HEK293 (cell line): ENCODE results near the gene HRH4.

Source experiments
- GFI1B ChIP-seq: fragments of 450-650 bp; formaldehyde crosslinking; IDR thresholded peaks from 2 replicates; pipeline ENCODE4 v1.5.1; 2016; ENCODE audit warnings: missing biosample characterization, missing genetic modification characterization
- PBX3 ChIP-seq: sonication (generic); formaldehyde crosslinking; IDR thresholded peaks from 2 replicates; pipeline ENCODE4 v1.8.1; 2022; ENCODE audit warnings: mild to moderate bottlenecking, moderate library complexity, missing genetic modification reagents
- YY1 ChIP-seq: fragments of 450-650 bp; formaldehyde crosslinking; IDR thresholded peaks from 2 replicates; pipeline ENCODE4 v1.5.1; 2018; ENCODE audit warnings: missing biosample characterization, missing genetic modification characterization
- ZBTB1 ChIP-seq: fragments of 450-650 bp; formaldehyde crosslinking; IDR thresholded peaks from 2 replicates; pipeline ENCODE4 v1.5.1; 2016; ENCODE audit warnings: missing biosample characterization, missing genetic modification characterization
- ZNF112 ChIP-seq: fragments of 450-650 bp; formaldehyde crosslinking; IDR thresholded peaks from 2 replicates; pipeline ENCODE4 v1.5.0; 2017; ENCODE audit warnings: missing biosample characterization, missing genetic modification characterization
- ZNF155 ChIP-seq: fragments of 450-650 bp; formaldehyde crosslinking; IDR thresholded peaks from 2 replicates; pipeline ENCODE4 v1.5.1; 2016; ENCODE audit warnings: missing biosample characterization, missing genetic modification characterization
- ZNF184 ChIP-seq: fragments of 450-650 bp; IDR thresholded peaks from 2 replicates; pipeline ENCODE4 v1.5.1; 2018; ENCODE audit warnings: missing biosample characterization, mild to moderate bottlenecking, missing genetic modification characterization
- ZNF311 ChIP-seq: fragments of 450-650 bp; formaldehyde crosslinking; IDR thresholded peaks from 2 replicates; pipeline ENCODE4 v1.5.1; 2017; ENCODE audit warnings: missing biosample characterization, missing genetic modification characterization, borderline replicate concordance
- ZNF366 ChIP-seq: fragments of 450-650 bp; formaldehyde crosslinking; conservative IDR thresholded peaks from 2 replicates; pipeline ENCODE4 v1.5.1; 2016; ENCODE audit warnings: missing biosample characterization, missing genetic modification characterization
- ZNF785 ChIP-seq: fragments of 450-650 bp; formaldehyde crosslinking; IDR thresholded peaks from 2 replicates; pipeline ENCODE4 v1.5.1; 2016; ENCODE audit warnings: missing biosample characterization, missing genetic modification characterization
- TF ChIP-seq, protein P1 (sequence below): fragments of 450-650 bp; formaldehyde crosslinking; IDR thresholded peaks from 2 replicates; pipeline ENCODE4 v1.5.1; 2016; ENCODE audit warnings: missing biosample characterization, missing genetic modification characterization
- TF ChIP-seq, protein P2 (sequence below): fragments of 450-650 bp; formaldehyde crosslinking; IDR thresholded peaks from 2 replicates; pipeline ENCODE4 v1.5.1; 2016; ENCODE audit warnings: missing biosample characterization, missing genetic modification characterization

GRCh38 chr18:24479371-24479770 is 18.9 kb downstream of the HRH4 start:
- TF ChIP-seq, protein P1, sequence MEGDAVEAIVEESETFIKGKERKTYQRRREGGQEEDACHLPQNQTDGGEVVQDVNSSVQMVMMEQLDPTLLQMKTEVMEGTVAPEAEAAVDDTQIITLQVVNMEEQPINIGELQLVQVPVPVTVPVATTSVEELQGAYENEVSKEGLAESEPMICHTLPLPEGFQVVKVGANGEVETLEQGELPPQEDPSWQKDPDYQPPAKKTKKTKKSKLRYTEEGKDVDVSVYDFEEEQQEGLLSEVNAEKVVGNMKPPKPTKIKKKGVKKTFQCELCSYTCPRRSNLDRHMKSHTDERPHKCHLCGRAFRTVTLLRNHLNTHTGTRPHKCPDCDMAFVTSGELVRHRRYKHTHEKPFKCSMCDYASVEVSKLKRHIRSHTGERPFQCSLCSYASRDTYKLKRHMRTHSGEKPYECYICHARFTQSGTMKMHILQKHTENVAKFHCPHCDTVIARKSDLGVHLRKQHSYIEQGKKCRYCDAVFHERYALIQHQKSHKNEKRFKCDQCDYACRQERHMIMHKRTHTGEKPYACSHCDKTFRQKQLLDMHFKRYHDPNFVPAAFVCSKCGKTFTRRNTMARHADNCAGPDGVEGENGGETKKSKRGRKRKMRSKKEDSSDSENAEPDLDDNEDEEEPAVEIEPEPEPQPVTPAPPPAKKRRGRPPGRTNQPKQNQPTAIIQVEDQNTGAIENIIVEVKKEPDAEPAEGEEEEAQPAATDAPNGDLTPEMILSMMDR (tag by site-specific recombination) = no peak
- no peak for TF ChIP-seq ZNF155 (tag by site-specific recombination)
- TF ChIP-seq ZNF184 (tag by site-specific recombination) = no peak
- no peak for TF ChIP-seq YY1 (tag by site-specific recombination)
- TF ChIP-seq, protein P2, sequence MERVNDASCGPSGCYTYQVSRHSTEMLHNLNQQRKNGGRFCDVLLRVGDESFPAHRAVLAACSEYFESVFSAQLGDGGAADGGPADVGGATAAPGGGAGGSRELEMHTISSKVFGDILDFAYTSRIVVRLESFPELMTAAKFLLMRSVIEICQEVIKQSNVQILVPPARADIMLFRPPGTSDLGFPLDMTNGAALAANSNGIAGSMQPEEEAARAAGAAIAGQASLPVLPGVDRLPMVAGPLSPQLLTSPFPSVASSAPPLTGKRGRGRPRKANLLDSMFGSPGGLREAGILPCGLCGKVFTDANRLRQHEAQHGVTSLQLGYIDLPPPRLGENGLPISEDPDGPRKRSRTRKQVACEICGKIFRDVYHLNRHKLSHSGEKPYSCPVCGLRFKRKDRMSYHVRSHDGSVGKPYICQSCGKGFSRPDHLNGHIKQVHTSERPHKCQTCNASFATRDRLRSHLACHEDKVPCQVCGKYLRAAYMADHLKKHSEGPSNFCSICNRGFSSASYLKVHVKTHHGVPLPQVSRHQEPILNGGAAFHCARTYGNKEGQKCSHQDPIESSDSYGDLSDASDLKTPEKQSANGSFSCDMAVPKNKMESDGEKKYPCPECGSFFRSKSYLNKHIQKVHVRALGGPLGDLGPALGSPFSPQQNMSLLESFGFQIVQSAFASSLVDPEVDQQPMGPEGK (tag by site-specific recombination) = no peak
- no peak for TF ChIP-seq ZBTB1 (tag by site-specific recombination)
- no peak for TF ChIP-seq ZNF785 (tag by site-specific recombination)
- no peak for TF ChIP-seq GFI1B (tag by site-specific recombination)
- TF ChIP-seq PBX3 (CRISPR knock-in tag) = no peak
- TF ChIP-seq ZNF112 (tag by site-specific recombination) = no peak
- no peak for TF ChIP-seq ZNF311 (tag by site-specific recombination)
- no peak for TF ChIP-seq ZNF366 (tag by site-specific recombination)
